ENCODE results near the gene POLA2. TPM values are rescaled to one million over a fixed set of nuclear protein-coding genes. Genes with fewer than 3 reads are reported as not detected.

The POLA2 gene
- total RNA-seq, 1 donor from 2014 or later, result 8.2 TPM

- DNase-seq, result no peak
Observed at GRCh38 chr11:65340226-65340625, 78.5 kb downstream of the POLA2 start.

- no peak for DNase-seq
Observed at GRCh38 chr11:65341856-65342255, 80.1 kb downstream of the POLA2 start.

Other genes starting within 250 kb of the POLA2 start
- 144 and 145 TPM in 2 replicates for gene ARL2, start 247.8 kb upstream of the POLA2 start, total RNA-seq
- 13.1 and 16.5 TPM in 2 replicates for gene SNX15, start 234.5 kb upstream of the POLA2 start, total RNA-seq
- gene SAC3D1, start 220.8 kb upstream of the POLA2 start, total RNA-seq, result 12.4 and 16.0 TPM in 2 replicates
- gene NAALADL1, start 203.4 kb upstream of the POLA2 start, total RNA-seq, result 11.0 and 20.3 TPM in 2 replicates
- gene CDCA5, start 177.9 kb upstream of the POLA2 start, total RNA-seq, result 4.4 and 17.5 TPM in 2 replicates
- 26.2 and 30.2 TPM in 2 replicates for gene ZFPL1, start 177.7 kb upstream of the POLA2 start, total RNA-seq
- 319 and 409 TPM in 2 replicates for gene VPS51, start 165.7 kb upstream of the POLA2 start, total RNA-seq
- 25.7 and 31.4 TPM in 2 replicates for gene TM7SF2, start 150.1 kb upstream of the POLA2 start, total RNA-seq
- 8.1 and 13.1 TPM in 2 replicates for gene ZNHIT2, start 144.3 kb upstream of the POLA2 start, total RNA-seq
- 180 and 316 TPM in 2 replicates for gene FAU, start 139.8 kb upstream of the POLA2 start, total RNA-seq
- 51.8 and 59.2 TPM in 2 replicates for gene MRPL49, start 139.6 kb upstream of the POLA2 start, total RNA-seq
- gene SYVN1, start 127.4 kb upstream of the POLA2 start, total RNA-seq, result 19.2 and 28.2 TPM in 2 replicates
- gene SPDYC, start 91.7 kb upstream of the POLA2 start, total RNA-seq, result not detected in 2 replicates
- gene CAPN1, start 80.0 kb upstream of the POLA2 start, total RNA-seq, result 97.2 and 207 TPM in 2 replicates
- gene CDC42EP2, start 52.9 kb downstream of the POLA2 start, total RNA-seq, result 11.4 and 12.3 TPM in 2 replicates
- gene DPF2, start 71.9 kb downstream of the POLA2 start, total RNA-seq, result 32.7 and 60.4 TPM in 2 replicates
- gene TIGD3, start 92.8 kb downstream of the POLA2 start, total RNA-seq, result 0.17 and 0.23 TPM in 2 replicates
- gene SLC25A45, start 120.7 kb downstream of the POLA2 start, total RNA-seq, result 1.0 and 3.3 TPM in 2 replicates
- 152 and 238 TPM in 2 replicates for gene FRMD8, start 124.7 kb downstream of the POLA2 start, total RNA-seq
- 50.4 and 189 TPM in 2 replicates for gene NEAT1, start 160.8 kb downstream of the POLA2 start, total RNA-seq
- 2,930 and 8,332 TPM in 2 replicates for gene MALAT1, start 237.1 kb downstream of the POLA2 start, total RNA-seq

All from dermis blood vessel endothelial cell (primary cell).